C4-2B (cell line): ENCODE data around the gene RPL10.

Source experiments
- CTCF ChIP-seq: fragments of 450-650 bp; conservative IDR thresholded peaks from 2 replicates; pipeline ENCODE4 v1.5.1; 2017; ENCODE audit warnings: mild to moderate bottlenecking
- ZFX ChIP-seq: fragments of 450-650 bp; IDR thresholded peaks from 2 replicates; pipeline ENCODE4 v1.6.1; 2017

- TF ChIP-seq CTCF (no peak), ZFX (no peak)
These were observed 52.1 kb downstream of the RPL10 start for GRCh38 chrX:154450312-154450711.
